HEK293 (cell line): ENCODE data around the gene CBX3.

ENCODE experiments used
- GLIS1 ChIP-seq: fragments of 450-650 bp; formaldehyde crosslinking; IDR thresholded peaks from 2 replicates; pipeline ENCODE4 v1.5.1; 2016; ENCODE audit warnings: missing biosample characterization, missing genetic modification characterization
- HOXA7 ChIP-seq: sonication (generic); formaldehyde crosslinking; IDR thresholded peaks from 2 replicates; pipeline ENCODE4 v1.8.1; 2022; ENCODE audit warnings: missing genetic modification reagents, borderline replicate concordance
- KLF1 ChIP-seq: fragments of 450-650 bp; formaldehyde crosslinking; IDR thresholded peaks from 2 replicates; pipeline ENCODE4 v1.5.1; 2016; ENCODE audit warnings: missing biosample characterization, missing genetic modification characterization
- KLF8 ChIP-seq: fragments of 450-650 bp; formaldehyde crosslinking; IDR thresholded peaks from 2 replicates; pipeline ENCODE4 v1.5.1; 2016; ENCODE audit warnings: missing biosample characterization, missing genetic modification characterization
- KLF9 ChIP-seq: fragments of 450-650 bp; formaldehyde crosslinking; IDR thresholded peaks from 2 replicates; pipeline ENCODE4 v1.5.1; 2016; ENCODE audit warnings: missing biosample characterization, missing genetic modification characterization, low read depth
- OSR2 ChIP-seq: fragments of 450-650 bp; formaldehyde crosslinking; IDR thresholded peaks from 2 replicates; pipeline ENCODE4 v1.5.1; 2016; ENCODE audit warnings: missing biosample characterization, missing genetic modification characterization
- RBAK ChIP-seq: fragments of 450-650 bp; formaldehyde crosslinking; IDR thresholded peaks from 2 replicates; pipeline ENCODE4 v1.5.1; 2016; ENCODE audit warnings: missing biosample characterization, missing genetic modification characterization
- SALL2 ChIP-seq: fragments of 450-650 bp; formaldehyde crosslinking; IDR thresholded peaks from 2 replicates; pipeline ENCODE4 v1.5.0; 2017; ENCODE audit warnings: missing biosample characterization, mild to moderate bottlenecking, missing genetic modification characterization, borderline replicate concordance
- SETDB1 ChIP-seq: IDR thresholded peaks from one replicate; pipeline ENCODE4 v1.6.1; 2017; ENCODE audit warnings: mild to moderate bottlenecking, low read length, moderate library complexity, mixed read lengths; ENCODE audit not compliant: insufficient read length
- SP2 ChIP-seq: fragments of 450-650 bp; formaldehyde crosslinking; IDR thresholded peaks from 2 replicates; pipeline ENCODE4 v1.5.1; 2016; ENCODE audit warnings: missing biosample characterization, missing genetic modification characterization
- ZBTB20 ChIP-seq: fragments of 450-650 bp; formaldehyde crosslinking; IDR thresholded peaks from 2 replicates; pipeline ENCODE4 v1.5.1; 2016; ENCODE audit warnings: missing biosample characterization, missing genetic modification characterization
- ZBTB8A ChIP-seq: fragments of 450-650 bp; formaldehyde crosslinking; IDR thresholded peaks from 2 replicates; pipeline ENCODE4 v1.5.1; 2016; ENCODE audit warnings: missing biosample characterization, missing genetic modification characterization
- ZEB2 ChIP-seq: fragments of 450-650 bp; formaldehyde crosslinking; IDR thresholded peaks from 2 replicates; pipeline ENCODE4 v1.5.1; 2016; ENCODE audit warnings: missing biosample characterization, missing genetic modification characterization
- ZNF10 ChIP-seq: fragments of 450-650 bp; formaldehyde crosslinking; IDR thresholded peaks from 2 replicates; pipeline ENCODE4 v1.5.1; 2017; ENCODE audit warnings: missing biosample characterization, missing genetic modification characterization
- ZNF155 ChIP-seq: fragments of 450-650 bp; formaldehyde crosslinking; IDR thresholded peaks from 2 replicates; pipeline ENCODE4 v1.5.1; 2016; ENCODE audit warnings: missing biosample characterization, missing genetic modification characterization
- ZNF2 ChIP-seq: fragments of 450-650 bp; formaldehyde crosslinking; IDR thresholded peaks from 2 replicates; pipeline ENCODE4 v1.5.1; 2016; ENCODE audit warnings: missing biosample characterization, missing genetic modification characterization
- ZNF202 ChIP-seq: fragments of 450-650 bp; formaldehyde crosslinking; IDR thresholded peaks from 2 replicates; pipeline ENCODE4 v1.5.1; 2016; ENCODE audit warnings: missing biosample characterization, missing genetic modification characterization, borderline replicate concordance
- ZNF211 ChIP-seq: fragments of 450-650 bp; formaldehyde crosslinking; IDR thresholded peaks from 2 replicates; pipeline ENCODE4 v1.5.1; 2016; ENCODE audit warnings: low read depth, missing biosample characterization, missing genetic modification characterization
- ZNF23 ChIP-seq: fragments of 450-650 bp; formaldehyde crosslinking; IDR thresholded peaks from 2 replicates; pipeline ENCODE4 v1.5.1; 2016; ENCODE audit warnings: missing biosample characterization, missing genetic modification characterization, borderline replicate concordance
- ZNF24 ChIP-seq: fragments of 450-650 bp; formaldehyde crosslinking; IDR thresholded peaks from 2 replicates; pipeline ENCODE4 v1.5.1; 2016; ENCODE audit warnings: missing biosample characterization, missing genetic modification characterization
- ZNF350 ChIP-seq: fragments of 450-650 bp; formaldehyde crosslinking; IDR thresholded peaks from 2 replicates; pipeline ENCODE4 v1.5.0; 2017; ENCODE audit warnings: missing biosample characterization, mild to moderate bottlenecking, missing genetic modification characterization
- ZNF423 ChIP-seq: fragments of 450-650 bp; formaldehyde crosslinking; IDR thresholded peaks from 2 replicates; pipeline ENCODE4 v1.5.1; 2016; ENCODE audit warnings: missing biosample characterization, missing genetic modification characterization
- ZNF473 ChIP-seq: fragments of 450-650 bp; formaldehyde crosslinking; IDR thresholded peaks from 2 replicates; pipeline ENCODE4 v1.5.1; 2017; ENCODE audit warnings: missing biosample characterization, missing genetic modification characterization
- ZNF501 ChIP-seq: fragments of 450-650 bp; formaldehyde crosslinking; IDR thresholded peaks from 2 replicates; pipeline ENCODE4 v1.5.1; 2016; ENCODE audit warnings: missing biosample characterization, missing genetic modification characterization
- ZNF510 ChIP-seq: fragments of 450-650 bp; formaldehyde crosslinking; IDR thresholded peaks from 2 replicates; pipeline ENCODE4 v1.5.1; 2018; ENCODE audit warnings: mild to moderate bottlenecking, missing genetic modification characterization, missing biosample characterization; ENCODE audit not compliant: insufficient replicate concordance
- ZNF513 ChIP-seq: fragments of 450-650 bp; IDR thresholded peaks from 2 replicates; pipeline ENCODE4 v1.5.1; 2018; ENCODE audit warnings: missing biosample characterization, missing genetic modification characterization
- ZNF530 ChIP-seq: fragments of 450-650 bp; formaldehyde crosslinking; IDR thresholded peaks from 2 replicates; pipeline ENCODE4 v1.5.1; 2016; ENCODE audit warnings: low read depth, missing biosample characterization, missing genetic modification characterization
- ZNF624 ChIP-seq: fragments of 450-650 bp; formaldehyde crosslinking; IDR thresholded peaks from 2 replicates; pipeline ENCODE4 v1.5.1; 2017; ENCODE audit warnings: missing biosample characterization, missing genetic modification characterization
- ZNF776 ChIP-seq: fragments of 450-650 bp; formaldehyde crosslinking; IDR thresholded peaks from 2 replicates; pipeline ENCODE4 v1.5.0; 2017; ENCODE audit warnings: missing biosample characterization, missing genetic modification characterization, borderline replicate concordance
- ZNF777 ChIP-seq: fragments of 450-650 bp; formaldehyde crosslinking; IDR thresholded peaks from 2 replicates; pipeline ENCODE4 v1.5.1; 2017; ENCODE audit warnings: missing biosample characterization, missing genetic modification characterization, borderline replicate concordance
- ZNF830 ChIP-seq: fragments of 450-650 bp; IDR thresholded peaks from 2 replicates; pipeline ENCODE4 v1.5.0; 2018; ENCODE audit warnings: missing biosample characterization, missing genetic modification characterization, low read depth, mild to moderate bottlenecking, moderate library complexity
- ZSCAN23 ChIP-seq: fragments of 450-650 bp; formaldehyde crosslinking; IDR thresholded peaks from 2 replicates; pipeline ENCODE4 v1.5.1; 2016; ENCODE audit warnings: missing biosample characterization, missing genetic modification characterization
- ZXDB ChIP-seq: fragments of 450-650 bp; formaldehyde crosslinking; IDR thresholded peaks from 2 replicates; pipeline ENCODE4 v1.5.1; 2016; ENCODE audit warnings: missing biosample characterization, missing genetic modification characterization
- TF ChIP-seq, protein P1 (sequence below): fragments of 450-650 bp; formaldehyde crosslinking; IDR thresholded peaks from 2 replicates; pipeline ENCODE4 v1.5.1; 2016; ENCODE audit warnings: missing biosample characterization, missing genetic modification characterization
- TF ChIP-seq, protein P2 (sequence below): fragments of 450-650 bp; formaldehyde crosslinking; IDR thresholded peaks from 2 replicates; pipeline ENCODE4 v1.5.1; 2016; ENCODE audit warnings: missing biosample characterization, missing genetic modification characterization
- TF ChIP-seq, protein P3 (sequence below): fragments of 450-650 bp; formaldehyde crosslinking; IDR thresholded peaks from 2 replicates; pipeline ENCODE4 v1.5.1; 2016; ENCODE audit warnings: missing biosample characterization, missing genetic modification characterization

Gene CBX3

DNA sequence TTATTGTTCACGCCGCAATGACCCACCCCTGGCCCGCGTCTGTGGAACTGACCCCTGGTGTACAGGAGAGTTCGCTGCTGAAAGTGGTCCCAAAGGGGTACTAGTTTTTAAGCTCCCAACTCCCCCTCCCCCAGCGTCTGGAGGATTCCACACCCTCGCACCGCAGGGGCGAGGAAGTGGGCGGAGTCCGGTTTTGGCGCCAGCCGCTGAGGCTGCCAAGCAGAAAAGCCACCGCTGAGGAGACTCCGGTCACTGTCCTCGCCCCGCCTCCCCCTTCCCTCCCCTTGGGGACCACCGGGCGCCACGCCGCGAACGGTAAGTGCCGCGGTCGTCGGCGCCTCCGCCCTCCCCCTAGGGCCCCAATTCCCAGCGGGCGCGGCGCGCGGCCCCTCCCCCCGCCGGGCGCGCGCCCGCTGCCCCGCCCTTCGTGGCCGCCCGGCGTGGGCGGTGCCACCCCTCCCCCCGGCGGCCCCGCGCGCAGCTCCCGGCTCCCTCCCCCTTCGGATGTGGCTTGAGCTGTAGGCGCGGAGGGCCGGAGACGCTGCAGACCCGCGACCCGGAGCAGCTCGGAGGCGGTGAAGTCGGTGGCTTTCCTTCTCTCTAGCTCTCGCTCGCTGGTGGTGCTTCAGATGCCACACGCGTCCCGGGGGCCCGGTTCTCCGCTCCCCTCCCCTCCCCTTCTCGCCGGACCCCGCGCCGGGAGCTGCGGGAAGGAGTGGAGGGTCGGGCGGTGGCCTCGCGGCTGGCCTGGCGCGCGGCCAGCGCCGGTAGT is at the start of gene CBX3 (continued):
- TF ChIP-seq ZBTB20 (tag by site-specific recombination) (no peak), KLF9 (tag by site-specific recombination) (peak; percentile 70; the same call in 1 of the 2 replicates), ZSCAN23 (no peak), ZNF155 (tag by site-specific recombination) (no peak), KLF1 (tag by site-specific recombination) (peak; percentile 89), ZNF10 (tag by site-specific recombination) (no peak), RBAK (tag by site-specific recombination) (no peak), ZXDB (peak; percentile 97), KLF8 (tag by site-specific recombination) (peak; percentile 95), ZNF202 (tag by site-specific recombination) (no peak), ZNF830 (tag by site-specific recombination) (no peak), ZEB2 (tag by site-specific recombination) (peak; percentile 90; the same call in 1 of the 2 replicates), ZNF473 (tag by site-specific recombination) (no peak), ZNF777 (tag by site-specific recombination) (no peak), ZNF510 (tag by site-specific recombination) (no peak), ZNF350 (tag by site-specific recombination) (no peak), SALL2 (tag by site-specific recombination) (no peak), ZNF423 (peak; percentile 99), ZNF530 (tag by site-specific recombination) (no peak), OSR2 (peak; percentile 60; the same call in 1 of the 2 replicates), ZNF2 (tag by site-specific recombination) (no peak), ZNF776 (tag by site-specific recombination) (no peak), SP2 (tag by site-specific recombination) (peak; percentile 40; the same call in 1 of the 2 replicates), ZNF624 (tag by site-specific recombination) (no peak), ZNF24 (tag by site-specific recombination) (peak; percentile 17; the same call in 1 of the 2 replicates), ZNF23 (tag by site-specific recombination) (no peak), SETDB1 (no peak), ZNF211 (no peak), ZNF501 (peak; percentile 19), ZBTB8A (peak; percentile 96), HOXA7 (CRISPR knock-in tag) (no peak), ZNF513 (no peak), GLIS1 (peak; percentile 64)
- TF ChIP-seq, protein P1, sequence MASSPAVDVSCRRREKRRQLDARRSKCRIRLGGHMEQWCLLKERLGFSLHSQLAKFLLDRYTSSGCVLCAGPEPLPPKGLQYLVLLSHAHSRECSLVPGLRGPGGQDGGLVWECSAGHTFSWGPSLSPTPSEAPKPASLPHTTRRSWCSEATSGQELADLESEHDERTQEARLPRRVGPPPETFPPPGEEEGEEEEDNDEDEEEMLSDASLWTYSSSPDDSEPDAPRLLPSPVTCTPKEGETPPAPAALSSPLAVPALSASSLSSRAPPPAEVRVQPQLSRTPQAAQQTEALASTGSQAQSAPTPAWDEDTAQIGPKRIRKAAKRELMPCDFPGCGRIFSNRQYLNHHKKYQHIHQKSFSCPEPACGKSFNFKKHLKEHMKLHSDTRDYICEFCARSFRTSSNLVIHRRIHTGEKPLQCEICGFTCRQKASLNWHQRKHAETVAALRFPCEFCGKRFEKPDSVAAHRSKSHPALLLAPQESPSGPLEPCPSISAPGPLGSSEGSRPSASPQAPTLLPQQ (tag by site-specific recombination) = peak; percentile 55
- TF ChIP-seq, protein P2, sequence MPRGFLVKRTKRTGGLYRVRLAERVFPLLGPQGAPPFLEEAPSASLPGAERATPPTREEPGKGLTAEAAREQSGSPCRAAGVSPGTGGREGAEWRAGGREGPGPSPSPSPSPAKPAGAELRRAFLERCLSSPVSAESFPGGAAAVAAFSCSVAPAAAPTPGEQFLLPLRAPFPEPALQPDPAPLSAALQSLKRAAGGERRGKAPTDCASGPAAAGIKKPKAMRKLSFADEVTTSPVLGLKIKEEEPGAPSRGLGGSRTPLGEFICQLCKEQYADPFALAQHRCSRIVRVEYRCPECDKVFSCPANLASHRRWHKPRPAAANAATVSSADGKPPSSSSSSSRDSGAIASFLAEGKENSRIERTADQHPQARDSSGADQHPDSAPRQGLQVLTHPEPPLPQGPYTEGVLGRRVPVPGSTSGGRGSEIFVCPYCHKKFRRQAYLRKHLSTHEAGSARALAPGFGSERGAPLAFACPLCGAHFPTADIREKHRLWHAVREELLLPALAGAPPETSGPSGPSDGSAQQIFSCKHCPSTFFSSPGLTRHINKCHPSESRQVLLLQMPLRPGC (tag by site-specific recombination) = peak; percentile 69
- TF ChIP-seq, protein P3, sequence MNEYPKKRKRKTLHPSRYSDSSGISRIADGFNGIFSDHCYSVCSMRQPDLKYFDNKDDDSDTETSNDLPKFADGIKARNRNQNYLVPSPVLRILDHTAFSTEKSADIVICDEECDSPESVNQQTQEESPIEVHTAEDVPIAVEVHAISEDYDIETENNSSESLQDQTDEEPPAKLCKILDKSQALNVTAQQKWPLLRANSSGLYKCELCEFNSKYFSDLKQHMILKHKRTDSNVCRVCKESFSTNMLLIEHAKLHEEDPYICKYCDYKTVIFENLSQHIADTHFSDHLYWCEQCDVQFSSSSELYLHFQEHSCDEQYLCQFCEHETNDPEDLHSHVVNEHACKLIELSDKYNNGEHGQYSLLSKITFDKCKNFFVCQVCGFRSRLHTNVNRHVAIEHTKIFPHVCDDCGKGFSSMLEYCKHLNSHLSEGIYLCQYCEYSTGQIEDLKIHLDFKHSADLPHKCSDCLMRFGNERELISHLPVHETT (tag by site-specific recombination) = peak; percentile 33; the same call in 1 of the 2 replicates
